ENCODE measurements around the gene DNAH17. TPM values are rescaled to one million over a fixed set of nuclear protein-coding genes. Genes with fewer than 3 reads are reported as not detected.
A peak's percentile ranks its signal among the peaks of the same experiment; 100 is the strongest.

Gene DNAH17
- total RNA-seq, 1 experiment from 2014 or later = 0.02 TPM

- DNase-seq (ENCODE audit: low spot score) = no peak
Observed at GRCh38 chr17:78498848-78499247, 78.3 kb downstream of the DNAH17 start.

GRCh38 chr17:78497115-78497540 lies 80.1 kb downstream of the DNAH17 start:
- DNase-seq (ENCODE audit: low spot score) = peak; percentile 75

- no peak for DNase-seq (ENCODE audit: low spot score)
Observed at GRCh38 chr17:78496311-78496710, 80.9 kb downstream of the DNAH17 start.

GRCh38 chr17:78495634-78496033 lies 81.6 kb downstream of the DNAH17 start:
- no peak for DNase-seq (ENCODE audit: low spot score)

GRCh38 chr17:78494696-78495330 lies 82.4 kb downstream of the DNAH17 start:
- DNase-seq (ENCODE audit: low spot score) = no peak

GRCh38 chr17:78493853-78494695 lies 83.1 kb downstream of the DNAH17 start:
- DNase-seq (ENCODE audit: low spot score) = no peak

GRCh38 chr17:78493450-78493849 lies 83.7 kb downstream of the DNAH17 start:
- DNase-seq (ENCODE audit: low spot score) = no peak

GRCh38 chr17:78492116-78492799 lies 84.9 kb downstream of the DNAH17 start:
- DNase-seq (ENCODE audit: low spot score) = no peak

- DNase-seq (ENCODE audit: low spot score) = no peak
Observed at GRCh38 chr17:78491236-78492115, 85.7 kb downstream of the DNAH17 start.

- DNase-seq (ENCODE audit: low spot score) = no peak
Observed at GRCh38 chr17:78490673-78491072, 86.5 kb downstream of the DNAH17 start.

GRCh38 chr17:78490156-78490555 lies 87.0 kb downstream of the DNAH17 start:
- no peak for DNase-seq (ENCODE audit: low spot score)

- DNase-seq (ENCODE audit: low spot score) = no peak
Observed at GRCh38 chr17:78488867-78489634, 88.1 kb downstream of the DNAH17 start.

GRCh38 chr17:78488156-78488555 lies 89.0 kb downstream of the DNAH17 start:
- DNase-seq (ENCODE audit: low spot score) = no peak

- no peak for DNase-seq (ENCODE audit: low spot score)
Observed at GRCh38 chr17:78486946-78487680, 90.1 kb downstream of the DNAH17 start.

GRCh38 chr17:78486228-78486802 lies 90.9 kb downstream of the DNAH17 start:
- DNase-seq (ENCODE audit: low spot score) = no peak

GRCh38 chr17:78485290-78486168 lies 91.7 kb downstream of the DNAH17 start:
- no peak for DNase-seq (ENCODE audit: low spot score)

- DNase-seq (ENCODE audit: low spot score) = no peak
Observed at GRCh38 chr17:78484271-78485246, 92.6 kb downstream of the DNAH17 start.

- DNase-seq (ENCODE audit: low spot score) = no peak
Observed at GRCh38 chr17:78479369-78479768, 97.8 kb downstream of the DNAH17 start.
